A549 (cell line): Measurements from ENCODE around the gene TFF3.

ENCODE experiments used
- CBX8 ChIP-seq: fragments of 200-600 bp; sonication (generic); IDR thresholded peaks from 2 replicates; pipeline ENCODE4 v1.6.1; 2016
- CHD2 ChIP-seq: fragments of 150-350 bp; IDR thresholded peaks from 2 replicates; pipeline ENCODE4 v1.6.1; 2014; ENCODE audit warnings: low read length; ENCODE audit not compliant: partially characterized antibody
- MAZ ChIP-seq: fragments of 150-350 bp; IDR thresholded peaks from 2 replicates; pipeline ENCODE4 v1.6.1; 2014; ENCODE audit warnings: antibody characterized with exemption, low read depth, low read length, borderline replicate concordance
- TFCP2L1 ChIP-seq: fragments of 250-450 bp; sonication (Bioruptor Pico); IDR thresholded peaks from 2 replicates; pipeline ENCODE4 v1.5.0; 2021; ENCODE audit warnings: mild to moderate bottlenecking

- TF ChIP-seq TFCP2L1 (CRISPR knock-in tag) (no peak), CHD2 (no peak), MAZ (no peak), CBX8 (no peak)
Observed at GRCh38 chr21:42295845-42296244, 19.4 kb downstream of the TFF3 start.
